Thoracic aorta (tissue), 2 donors: ENCODE data around the gene B4GALNT3. TPM values are rescaled to one million over a fixed set of nuclear protein-coding genes. Genes with fewer than 3 reads are reported as not detected.

Source experiments
- ATAC-seq: fragments of 150-250 bp; one replicate; pipeline ENCODE4 v1.8.0; 2017; ENCODE audit warnings: low read depth; ENCODE audit not compliant: insufficient number of reproducible peaks, low FRiP score
- DNase-seq: peaks from one replicate; pipeline ENCODE4 v3.0.0-alpha.2; 2020; ENCODE audit warnings: low spot score
- H3K27ac ChIP-seq, 2 donors: fragments of 200-600 bp; sonication (generic); 1 replicate in 1 of 2; 2 replicates in 1 of 2; pipeline ENCODE4 v1.5.1; 2016; ENCODE audit warnings: mild to moderate bottlenecking in 2 of 2, moderate library complexity in 2 of 2
- H3K27me3 ChIP-seq: fragments of 200-600 bp; sonication (generic); replicated peaks from 2 replicates; pipeline ENCODE4 v1.6.0; 2016; ENCODE audit warnings: mild to moderate bottlenecking; ENCODE audit not compliant: insufficient read depth
- H3K36me3 ChIP-seq: fragments of 200-600 bp; sonication (generic); one replicate; pipeline ENCODE4 v1.5.1; 2016
- H3K4me1 ChIP-seq, 2 donors: fragments of 200-600 bp; sonication (generic); 1 replicate in 1 of 2; 2 replicates in 1 of 2; pipeline versions ENCODE4 v1.5.1 to v1.6.0; 2016; ENCODE audit warnings: low read depth in 2 of 2, mild to moderate bottlenecking in 1 of 2; ENCODE audit not compliant: control insufficient read depth in 1 of 2
- H3K4me3 ChIP-seq: fragments of 200-600 bp; sonication (generic); 2 replicates; pipeline ENCODE4 v1.5.1; 2016; ENCODE audit warnings: mild to moderate bottlenecking
- H3K9me3 ChIP-seq: fragments of 200-600 bp; sonication (generic); 2 replicates; pipeline ENCODE4 v1.5.1; 2016
- total RNA-seq, 2 donors: library from RNA; depleted of rRNA; stranded (reverse); fragments of >200 nt; gene quantifications; one replicate each; pipeline versions ENCODE4 v1.1.0 to v1.2.3, GENCODE V29; 2016
- TF ChIP-seq, protein P1 (sequence below): fragments of 200-600 bp; sonication (generic); IDR thresholded peaks from one replicate; pipeline ENCODE4 v1.5.1; 2019; ENCODE audit warnings: antibody characterized with exemption

Gene B4GALNT3
- total RNA-seq, 2 donors from 2014 or later, result 16.8 to 22.3 TPM

DNA sequence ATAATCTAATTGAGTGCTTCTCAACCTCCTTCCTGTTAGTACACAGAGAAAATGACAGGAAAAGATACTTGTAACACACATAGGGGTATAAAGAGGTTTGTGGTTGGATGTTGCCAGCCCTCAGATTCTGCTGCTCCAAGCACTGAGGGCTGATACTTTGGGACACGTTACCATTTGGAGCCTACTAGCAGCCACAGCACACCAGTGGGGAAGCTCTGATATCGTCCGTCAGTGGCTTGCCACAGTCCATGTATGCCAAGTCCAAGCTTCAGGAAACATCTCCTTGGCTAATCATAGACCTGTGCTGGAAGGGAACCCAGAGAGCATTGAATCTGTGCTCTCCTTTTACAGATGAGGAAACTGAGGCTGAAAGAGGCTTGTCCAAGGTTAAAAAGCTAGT is 22.3 kb downstream of the B4GALNT3 start:
- ATAC-seq, result no peak
- Histone ChIP-seq H3K36me3 (no peaks in the 10 kb centered on the region), H3K4me3 (no peak overlapping the region), H3K27ac (peak overlapping the region; percentile 98 to 100), H3K9me3 (no peaks in the 10 kb centered on the region), H3K4me1 (peaks cover 11 to 60% of the 10 kb centered on the region in 2 donors), H3K27me3 (no peaks in the 10 kb centered on the region)
- no peak for DNase-seq
- TF ChIP-seq, protein P1, sequence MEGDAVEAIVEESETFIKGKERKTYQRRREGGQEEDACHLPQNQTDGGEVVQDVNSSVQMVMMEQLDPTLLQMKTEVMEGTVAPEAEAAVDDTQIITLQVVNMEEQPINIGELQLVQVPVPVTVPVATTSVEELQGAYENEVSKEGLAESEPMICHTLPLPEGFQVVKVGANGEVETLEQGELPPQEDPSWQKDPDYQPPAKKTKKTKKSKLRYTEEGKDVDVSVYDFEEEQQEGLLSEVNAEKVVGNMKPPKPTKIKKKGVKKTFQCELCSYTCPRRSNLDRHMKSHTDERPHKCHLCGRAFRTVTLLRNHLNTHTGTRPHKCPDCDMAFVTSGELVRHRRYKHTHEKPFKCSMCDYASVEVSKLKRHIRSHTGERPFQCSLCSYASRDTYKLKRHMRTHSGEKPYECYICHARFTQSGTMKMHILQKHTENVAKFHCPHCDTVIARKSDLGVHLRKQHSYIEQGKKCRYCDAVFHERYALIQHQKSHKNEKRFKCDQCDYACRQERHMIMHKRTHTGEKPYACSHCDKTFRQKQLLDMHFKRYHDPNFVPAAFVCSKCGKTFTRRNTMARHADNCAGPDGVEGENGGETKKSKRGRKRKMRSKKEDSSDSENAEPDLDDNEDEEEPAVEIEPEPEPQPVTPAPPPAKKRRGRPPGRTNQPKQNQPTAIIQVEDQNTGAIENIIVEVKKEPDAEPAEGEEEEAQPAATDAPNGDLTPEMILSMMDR, result no peak

DNA sequence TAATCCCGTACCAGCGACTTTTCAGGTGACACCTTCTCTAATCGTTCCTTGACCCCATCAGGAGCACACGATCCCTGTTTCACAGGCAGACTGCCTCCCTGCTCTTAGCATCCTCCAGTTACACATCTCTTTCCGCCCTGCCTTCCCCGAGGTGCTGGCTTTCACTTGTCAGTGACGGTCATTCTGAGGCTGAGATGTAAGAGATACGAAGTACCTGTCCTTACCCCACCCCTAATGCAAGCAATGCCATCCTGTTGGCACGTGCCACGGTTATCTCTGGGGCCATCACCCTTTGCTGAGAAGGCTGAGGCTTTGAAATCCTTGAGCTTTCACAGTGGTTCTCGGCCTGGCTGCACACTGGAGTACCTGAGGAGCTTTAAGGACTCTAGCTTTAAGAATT is 24.4 kb downstream of the B4GALNT3 start:
- TF ChIP-seq, protein P1, result no peak
- ATAC-seq (no peak), DNase-seq (no peak)
- no peaks in the 10 kb centered on the region for H3K9me3 ChIP-seq
- H3K27ac ChIP-seq, result no peak overlapping the region
- no peak overlapping the region for H3K4me3 ChIP-seq
- H3K27me3 ChIP-seq, result no peaks in the 10 kb centered on the region
- peaks cover 11 to 53% of the 10 kb centered on the region in 2 donors for H3K4me1 ChIP-seq
- H3K36me3 ChIP-seq, result no peaks in the 10 kb centered on the region

DNA sequence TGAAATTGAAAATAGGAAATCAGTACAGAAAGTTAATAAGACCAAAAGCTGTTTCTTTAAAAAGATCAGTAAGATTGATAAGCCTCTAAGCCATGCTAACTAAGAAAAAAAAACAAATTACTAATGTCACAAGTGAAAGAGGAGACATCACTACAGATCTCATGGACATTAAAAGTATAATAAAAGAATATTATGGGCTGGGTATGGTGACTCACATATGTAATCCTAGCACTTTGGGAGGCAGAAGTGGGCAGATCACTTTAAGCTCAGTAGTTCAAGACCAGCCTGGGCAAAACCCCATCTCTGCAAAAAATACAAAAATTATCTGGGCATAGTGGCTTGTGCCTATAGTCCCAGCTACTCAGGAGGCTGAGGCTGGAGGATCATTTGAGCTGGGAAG is 30.5 kb downstream of the B4GALNT3 start:
- no peak overlapping the region for H3K27ac ChIP-seq
- no peaks in the 10 kb centered on the region for H3K27me3 ChIP-seq
- no peaks in the 10 kb centered on the region for H3K36me3 ChIP-seq
- H3K9me3 ChIP-seq, result no peaks in the 10 kb centered on the region
- peaks cover 0 to 3% of the 10 kb centered on the region in 2 donors for H3K4me1 ChIP-seq
- H3K4me3 ChIP-seq, result no peak overlapping the region
- DNase-seq, result no peak
- TF ChIP-seq, protein P1, result no peak
- no peak for ATAC-seq

DNA sequence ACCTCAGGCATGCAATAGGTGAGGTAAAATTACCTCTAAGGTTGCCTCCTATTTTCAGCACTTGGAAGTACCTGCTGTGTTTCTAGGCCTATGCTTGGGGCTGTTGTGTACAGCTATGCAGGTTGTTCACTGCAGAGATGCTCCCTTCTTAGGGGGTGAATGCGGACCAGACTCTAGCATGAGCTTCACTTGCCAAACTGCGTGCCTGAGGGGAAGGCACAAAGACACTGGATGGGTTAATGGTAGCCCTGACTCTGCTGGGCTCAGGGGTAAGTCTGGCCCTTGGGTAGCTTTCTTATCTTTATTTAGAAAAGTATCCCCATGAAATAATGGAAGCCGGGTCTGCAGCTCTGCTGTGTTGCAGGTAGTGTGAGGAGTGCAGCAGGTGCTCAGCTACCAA is 35.7 kb downstream of the B4GALNT3 start:
- Histone ChIP-seq H3K36me3 (no peaks in the 10 kb centered on the region), H3K4me3 (no peak overlapping the region), H3K4me1 (peaks cover 0 to 9% of the 10 kb centered on the region in 2 donors), H3K27ac (no peak overlapping the region), H3K27me3 (no peaks in the 10 kb centered on the region), H3K9me3 (no peaks in the 10 kb centered on the region)
- TF ChIP-seq, protein P1, result no peak
- DNase-seq (no peak), ATAC-seq (no peak)

DNA sequence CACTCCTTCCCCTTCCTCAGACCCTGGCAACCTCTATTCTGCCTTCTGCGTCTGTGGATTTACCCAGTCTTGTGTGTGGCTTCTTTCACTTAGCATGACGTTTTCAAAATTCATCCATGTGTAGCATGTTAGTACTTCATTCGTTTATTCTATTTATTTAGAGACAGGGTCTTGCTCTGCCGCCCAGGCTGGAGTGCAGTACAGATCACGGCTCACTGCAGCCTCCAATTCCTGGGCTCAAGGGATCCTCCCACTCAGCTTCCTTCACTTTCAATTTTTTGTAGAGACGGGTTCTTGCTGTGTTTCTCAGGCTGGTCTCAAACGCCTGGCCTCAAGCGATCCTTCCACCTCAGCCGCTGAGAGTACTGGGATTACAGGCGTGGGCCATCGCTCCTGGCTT is 37.0 kb downstream of the B4GALNT3 start:
- Histone ChIP-seq H3K9me3 (no peaks in the 10 kb centered on the region), H3K27ac (no peak overlapping the region), H3K4me1 (peaks cover 0 to 9% of the 10 kb centered on the region in 2 donors), H3K27me3 (no peaks in the 10 kb centered on the region), H3K4me3 (no peak overlapping the region), H3K36me3 (no peaks in the 10 kb centered on the region)
- ATAC-seq, result no peak
- DNase-seq, result no peak
- TF ChIP-seq, protein P1, result no peak
